ENCODE data around the gene TPBGL. TPM values are rescaled to one million over a fixed set of nuclear protein-coding genes. Genes with fewer than 3 reads are reported as not detected.

Gene TPBGL
- total RNA-seq, 2 experiments from 2014 or later = 0.18 to 0.20 TPM

GRCh38 chr11:75198278-75198973 is 42.1 kb upstream of the TPBGL start:
- TF ChIP-seq, protein P1, sequence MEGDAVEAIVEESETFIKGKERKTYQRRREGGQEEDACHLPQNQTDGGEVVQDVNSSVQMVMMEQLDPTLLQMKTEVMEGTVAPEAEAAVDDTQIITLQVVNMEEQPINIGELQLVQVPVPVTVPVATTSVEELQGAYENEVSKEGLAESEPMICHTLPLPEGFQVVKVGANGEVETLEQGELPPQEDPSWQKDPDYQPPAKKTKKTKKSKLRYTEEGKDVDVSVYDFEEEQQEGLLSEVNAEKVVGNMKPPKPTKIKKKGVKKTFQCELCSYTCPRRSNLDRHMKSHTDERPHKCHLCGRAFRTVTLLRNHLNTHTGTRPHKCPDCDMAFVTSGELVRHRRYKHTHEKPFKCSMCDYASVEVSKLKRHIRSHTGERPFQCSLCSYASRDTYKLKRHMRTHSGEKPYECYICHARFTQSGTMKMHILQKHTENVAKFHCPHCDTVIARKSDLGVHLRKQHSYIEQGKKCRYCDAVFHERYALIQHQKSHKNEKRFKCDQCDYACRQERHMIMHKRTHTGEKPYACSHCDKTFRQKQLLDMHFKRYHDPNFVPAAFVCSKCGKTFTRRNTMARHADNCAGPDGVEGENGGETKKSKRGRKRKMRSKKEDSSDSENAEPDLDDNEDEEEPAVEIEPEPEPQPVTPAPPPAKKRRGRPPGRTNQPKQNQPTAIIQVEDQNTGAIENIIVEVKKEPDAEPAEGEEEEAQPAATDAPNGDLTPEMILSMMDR (IDR thresholded peaks at IDR 0.05) = no peak
- no peaks in the 10 kb centered on the region for H3K9me3 Mint-ChIP-seq
- no peak for DNase-seq
- CTCF ChIA-PET = interaction anchor here (22.8 kb wide), 1 partner anchor 52 kb away, joined by 557 read pairs; the partner anchor contains the start of gene SLCO2B1
- ATAC-seq = no peak
- no peaks in the 10 kb centered on the region for H3K36me3 Mint-ChIP-seq (ENCODE audit: low read depth)
- H3K27ac Mint-ChIP-seq = no peak overlapping the region
- intact Hi-C loops (cut with micrococcal nuclease) = no loop called here
- H3K4me1 Mint-ChIP-seq (ENCODE audit: low read depth) = no peaks in the 10 kb centered on the region
- H3K27me3 Mint-ChIP-seq = no peaks in the 10 kb centered on the region
- H3K4me3 Mint-ChIP-seq = no peak overlapping the region
- POLR2A ChIA-PET = no interaction called here

DNA sequence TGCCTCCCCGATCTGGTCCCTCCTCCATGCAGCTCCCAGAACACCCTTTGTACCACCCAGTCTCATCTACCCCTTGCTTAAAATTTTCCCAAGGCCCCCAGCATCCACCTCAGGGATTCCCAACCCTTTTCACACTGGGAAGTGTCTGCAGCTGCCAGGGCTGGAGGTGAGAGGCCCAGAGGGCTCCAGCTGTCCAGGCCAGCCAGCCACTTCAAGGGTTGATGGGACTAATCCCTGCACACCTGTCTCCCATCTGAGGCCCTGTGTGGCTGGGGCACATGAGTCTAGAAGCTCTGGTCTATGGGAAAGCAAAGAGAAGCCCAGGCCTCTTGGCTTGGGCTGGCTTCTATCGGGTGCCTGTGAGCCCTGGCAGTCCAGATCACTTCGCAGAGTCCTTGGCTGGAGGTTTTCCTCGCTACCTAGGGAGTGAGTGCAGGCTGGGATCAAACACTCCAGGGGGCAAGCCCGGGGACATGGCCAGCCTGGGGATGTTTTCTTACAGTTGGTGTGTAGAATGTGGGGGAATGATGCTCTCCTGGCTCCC is 41.1 kb upstream of the TPBGL start:
- ATAC-seq (no peak), DNase-seq (no peak)
- no peaks in the 10 kb centered on the region for H3K27me3 Mint-ChIP-seq
- TF ChIP-seq, protein P1 (IDR thresholded peaks at IDR 0.05) = no peak
- intact Hi-C loops (cut with micrococcal nuclease) = no loop called here
- no peaks in the 10 kb centered on the region for H3K9me3 Mint-ChIP-seq
- ChIA-PET POLR2A (no interaction called here), CTCF (interaction anchor here (22.8 kb wide), 1 partner anchor 53 kb away, joined by 557 read pairs; the partner anchor contains the start of gene SLCO2B1)
- no peaks in the 10 kb centered on the region for H3K36me3 Mint-ChIP-seq (ENCODE audit: low read depth)
- H3K4me1 Mint-ChIP-seq (ENCODE audit: low read depth) = no peaks in the 10 kb centered on the region
- no peak overlapping the region for H3K27ac Mint-ChIP-seq
- H3K4me3 Mint-ChIP-seq = no peak overlapping the region

GRCh38 chr11:75200051-75200450 is 40.5 kb upstream of the TPBGL start:
- Mint-ChIP-seq H3K4me3 (no peak overlapping the region), H3K27me3 (no peaks in the 10 kb centered on the region), H3K4me1 (ENCODE audit: low read depth) (no peaks in the 10 kb centered on the region), H3K36me3 (ENCODE audit: low read depth) (no peaks in the 10 kb centered on the region), H3K27ac (no peak overlapping the region), H3K9me3 (no peaks in the 10 kb centered on the region)
- ChIA-PET POLR2A (no interaction called here), CTCF (interaction anchor here (22.8 kb wide), 1 partner anchor 54 kb away, joined by 557 read pairs; the partner anchor contains the start of gene SLCO2B1)
- ATAC-seq (no peak), DNase-seq (no peak)
- TF ChIP-seq, protein P1 (IDR thresholded peaks at IDR 0.05) = no peak
- intact Hi-C loops (cut with micrococcal nuclease) = loop anchor here (10.0 kb wide), 1 partner anchor 175 kb away; no protein-coding TSS in a partner anchor

- Mint-ChIP-seq H3K27ac (no peak overlapping the region), H3K9me3 (no peaks in the 10 kb centered on the region), H3K4me1 (ENCODE audit: low read depth) (no peaks in the 10 kb centered on the region), H3K4me3 (no peak overlapping the region), H3K27me3 (no peaks in the 10 kb centered on the region), H3K36me3 (ENCODE audit: low read depth) (no peaks in the 10 kb centered on the region)
- DNase-seq (no peak), ATAC-seq (no peak)
- intact Hi-C loops (cut with micrococcal nuclease) = loop anchor here (10.0 kb wide), 1 partner anchor 176 kb away; no protein-coding TSS in a partner anchor
- TF ChIP-seq, protein P1 (IDR thresholded peaks at IDR 0.05) = no peak
- ChIA-PET POLR2A (no interaction called here), CTCF (interaction anchor here (22.8 kb wide), 1 partner anchor 54 kb away, joined by 557 read pairs; the partner anchor contains the start of gene SLCO2B1)
Observed at GRCh38 chr11:75200531-75200930, 40.0 kb upstream of the TPBGL start.

DNA sequence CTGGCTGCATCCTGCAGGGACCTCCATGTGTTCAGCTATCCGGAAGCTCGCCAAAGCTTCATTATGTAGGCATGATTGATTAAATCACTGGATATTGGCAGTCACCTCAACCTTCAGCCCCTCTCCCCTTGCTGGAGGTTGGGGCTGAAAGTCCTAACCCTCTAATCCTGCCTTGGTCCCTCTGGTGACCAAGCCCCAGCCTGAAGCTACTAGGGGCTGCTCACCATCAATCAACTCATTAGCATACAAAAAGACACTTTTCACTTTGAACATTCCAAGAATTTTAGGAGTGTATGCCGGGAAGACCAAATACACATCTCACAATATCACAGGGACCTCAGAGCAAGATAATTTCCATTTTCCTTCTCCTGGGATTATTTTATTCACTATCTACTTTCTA is 38.8 kb upstream of the TPBGL start:
- no peak for DNase-seq
- ChIA-PET POLR2A (no interaction called here), CTCF (interaction anchor here (22.8 kb wide), 1 partner anchor 56 kb away, joined by 557 read pairs; the partner anchor contains the start of gene SLCO2B1)
- Mint-ChIP-seq H3K4me3 (no peak overlapping the region), H3K36me3 (ENCODE audit: low read depth) (no peaks in the 10 kb centered on the region), H3K27ac (no peak overlapping the region), H3K9me3 (no peaks in the 10 kb centered on the region), H3K4me1 (ENCODE audit: low read depth) (no peaks in the 10 kb centered on the region), H3K27me3 (no peaks in the 10 kb centered on the region)
- TF ChIP-seq, protein P1 (IDR thresholded peaks at IDR 0.05) = no peak
- no peak for ATAC-seq
- intact Hi-C loops (cut with micrococcal nuclease) = loop anchor here (10.0 kb wide), 1 partner anchor 177 kb away; no protein-coding TSS in a partner anchor

Measured in activated CD8-positive, alpha-beta T cell treated with anti-CD3 and anti-CD28 coated beads for 36 hours (primary cell).